ENCODE data around the gene TNS3.

The TNS3 gene

GRCh38 chr7:47411901-47412300 is 170.0 kb downstream of the TNS3 start:
- no peak for DNase-seq (ENCODE audit: low read depth in 1 of 2, low spot score in 1 of 2)

GRCh38 chr7:47411281-47411869 is 170.5 kb downstream of the TNS3 start:
- DNase-seq (ENCODE audit: low read depth in 1 of 2, low spot score in 1 of 2), result no peak

GRCh38 chr7:47408675-47409074 is 173.2 kb downstream of the TNS3 start:
- DNase-seq (ENCODE audit: low read depth in 1 of 2, low spot score in 1 of 2), result no peak

GRCh38 chr7:47407821-47408674 is 173.9 kb downstream of the TNS3 start:
- DNase-seq (ENCODE audit: low read depth in 1 of 2, low spot score in 1 of 2), result no peak

- no peak for DNase-seq (ENCODE audit: low read depth in 1 of 2, low spot score in 1 of 2)
These were observed 174.8 kb downstream of the TNS3 start for GRCh38 chr7:47407136-47407535.

GRCh38 chr7:47406801-47407129 is 175.1 kb downstream of the TNS3 start:
- no peak for DNase-seq (ENCODE audit: low read depth in 1 of 2, low spot score in 1 of 2)

GRCh38 chr7:47405921-47406800 is 175.8 kb downstream of the TNS3 start:
- DNase-seq (ENCODE audit: low read depth in 1 of 2, low spot score in 1 of 2), result no peak

- DNase-seq (ENCODE audit: low read depth in 1 of 2, low spot score in 1 of 2), result no peak
These were observed 176.5 kb downstream of the TNS3 start for GRCh38 chr7:47405286-47405904.

GRCh38 chr7:47404010-47404409 is 177.9 kb downstream of the TNS3 start:
- DNase-seq (ENCODE audit: low read depth in 1 of 2, low spot score in 1 of 2), result no peak

GRCh38 chr7:47402941-47403866 is 178.7 kb downstream of the TNS3 start:
- no peak for DNase-seq (ENCODE audit: low read depth in 1 of 2, low spot score in 1 of 2)

- DNase-seq (ENCODE audit: low read depth in 1 of 2, low spot score in 1 of 2), result no peak
These were observed 180.0 kb downstream of the TNS3 start for GRCh38 chr7:47401611-47402570.

- no peak for DNase-seq (ENCODE audit: low read depth in 1 of 2, low spot score in 1 of 2)
These were observed 181.1 kb downstream of the TNS3 start for GRCh38 chr7:47400741-47401206.

- DNase-seq (ENCODE audit: low read depth in 1 of 2, low spot score in 1 of 2), result no peak
These were observed 181.9 kb downstream of the TNS3 start for GRCh38 chr7:47400001-47400400.

GRCh38 chr7:47394751-47395252 is 187.1 kb downstream of the TNS3 start:
- DNase-seq (ENCODE audit: low read depth in 1 of 2, low spot score in 1 of 2), result no peak

GRCh38 chr7:47394216-47394615 is 187.7 kb downstream of the TNS3 start:
- DNase-seq (ENCODE audit: low read depth in 1 of 2, low spot score in 1 of 2), result no peak

- DNase-seq (ENCODE audit: low read depth in 1 of 2, low spot score in 1 of 2), result no peak
These were observed 188.5 kb downstream of the TNS3 start for GRCh38 chr7:47393406-47393805.

GRCh38 chr7:47392241-47392759 is 189.6 kb downstream of the TNS3 start:
- DNase-seq (ENCODE audit: low read depth in 1 of 2, low spot score in 1 of 2), result no peak

GRCh38 chr7:47391726-47392125 is 190.2 kb downstream of the TNS3 start:
- no peak for DNase-seq (ENCODE audit: low read depth in 1 of 2, low spot score in 1 of 2)

- no peak for DNase-seq (ENCODE audit: low read depth in 1 of 2, low spot score in 1 of 2)
These were observed 191.0 kb downstream of the TNS3 start for GRCh38 chr7:47390914-47391313.
